GM18907 (cell line): ENCODE data around the gene CYP3A5.
"Not testable (repeated sequence)": the region's sequence is repeated elsewhere in the genome, so short reads cannot be mapped to it uniquely, and the experiment has no call there.

ENCODE experiments used
- ATAC-seq: cut with Tn5 transposase; IDR thresholded peaks from one replicate; pipeline ENCODE4 v1.9.1; 2021; ENCODE audit warnings: mild to moderate bottlenecking, moderate library complexity; ENCODE audit not compliant: unreplicated experiment

The CYP3A5 gene

GRCh38 chr7:99643464-99643863 is 36.3 kb downstream of the CYP3A5 start:
- no peak for ATAC-seq

- ATAC-seq = no peak
Observed at GRCh38 chr7:99642027-99642426, 37.8 kb downstream of the CYP3A5 start.

GRCh38 chr7:99639267-99639666 is 40.5 kb downstream of the CYP3A5 start:
- ATAC-seq = no peak

GRCh38 chr7:99638731-99639130 is 41.1 kb downstream of the CYP3A5 start:
- no peak for ATAC-seq

GRCh38 chr7:99637414-99637813 is 42.4 kb downstream of the CYP3A5 start:
- ATAC-seq = not testable (repeated sequence)

- ATAC-seq = no peak
Observed at GRCh38 chr7:99631295-99632109, 48.3 kb downstream of the CYP3A5 start.

GRCh38 chr7:99629643-99630042 is 50.2 kb downstream of the CYP3A5 start:
- no peak for ATAC-seq

GRCh38 chr7:99628471-99629465 is 51.0 kb downstream of the CYP3A5 start:
- ATAC-seq = no peak

- ATAC-seq = no peak
Observed at GRCh38 chr7:99627513-99627912, 52.3 kb downstream of the CYP3A5 start.

GRCh38 chr7:99626661-99627060 is 53.1 kb downstream of the CYP3A5 start:
- ATAC-seq = no peak

GRCh38 chr7:99625961-99626360 is 53.8 kb downstream of the CYP3A5 start:
- ATAC-seq = no peak

GRCh38 chr7:99625321-99625720 is 54.5 kb downstream of the CYP3A5 start:
- ATAC-seq = no peak

GRCh38 chr7:99624484-99624883 is 55.3 kb downstream of the CYP3A5 start:
- no peak for ATAC-seq

- ATAC-seq = no peak
Observed at GRCh38 chr7:99623702-99624447, 55.9 kb downstream of the CYP3A5 start.

- ATAC-seq = no peak
Observed at GRCh38 chr7:99623091-99623693, 56.6 kb downstream of the CYP3A5 start.

GRCh38 chr7:99622596-99622995 is 57.2 kb downstream of the CYP3A5 start:
- ATAC-seq = no peak

- ATAC-seq = no peak
Observed at GRCh38 chr7:99621271-99621670, 58.5 kb downstream of the CYP3A5 start.

GRCh38 chr7:99619571-99620130 is 60.1 kb downstream of the CYP3A5 start:
- ATAC-seq = no peak

GRCh38 chr7:99618726-99619125 is 61.1 kb downstream of the CYP3A5 start:
- ATAC-seq = no peak

- ATAC-seq = no peak
Observed at GRCh38 chr7:99617192-99617781, 62.5 kb downstream of the CYP3A5 start.
